Panc1 (cell line): ENCODE results near the gene SHANK1.
"Not testable (repeated sequence)": the region's sequence is repeated elsewhere in the genome, so short reads cannot be mapped to it uniquely, and the experiment has no call there.

Source experiments
- POLR2AphosphoS5 ChIP-seq: IDR thresholded peaks from 2 replicates; pipeline ENCODE4 v1.6.1; 2012; ENCODE audit warnings: mild to moderate bottlenecking, low read depth, low read length, moderate library complexity
- SIN3A ChIP-seq: IDR thresholded peaks from 2 replicates; pipeline ENCODE4 v1.6.1; 2012; ENCODE audit warnings: low read depth, mild to moderate bottlenecking, low read length, moderate library complexity, borderline replicate concordance; ENCODE audit not compliant: insufficient read depth
- TCF7L2 ChIP-seq: IDR thresholded peaks from 2 replicates; pipeline ENCODE4 v1.6.1; 2011; ENCODE audit warnings: mild to moderate bottlenecking, low read depth, low read length, inconsistent platforms
- TF ChIP-seq, protein P1 (sequence below): fragments of 450-650 bp; IDR thresholded peaks from 2 replicates; pipeline ENCODE4 v1.5.1; 2017; ENCODE audit warnings: mild to moderate bottlenecking
- TF ChIP-seq, protein P2 (sequence below), 2 experiments: IDR thresholded peaks; 2 replicates each; pipeline ENCODE4 v1.6.1; 2011 to 2012; ENCODE audit warnings: low read depth in 2 of 2, control low read depth in 1 of 2, low read length in 1 of 2, mild to moderate bottlenecking in 1 of 2, moderate library complexity in 1 of 2; ENCODE audit not compliant: insufficient read depth in 1 of 2

GRCh38 chr19:50763521-50763920, 43.9 kb upstream of the SHANK1 start:
- TF ChIP-seq, protein P1, sequence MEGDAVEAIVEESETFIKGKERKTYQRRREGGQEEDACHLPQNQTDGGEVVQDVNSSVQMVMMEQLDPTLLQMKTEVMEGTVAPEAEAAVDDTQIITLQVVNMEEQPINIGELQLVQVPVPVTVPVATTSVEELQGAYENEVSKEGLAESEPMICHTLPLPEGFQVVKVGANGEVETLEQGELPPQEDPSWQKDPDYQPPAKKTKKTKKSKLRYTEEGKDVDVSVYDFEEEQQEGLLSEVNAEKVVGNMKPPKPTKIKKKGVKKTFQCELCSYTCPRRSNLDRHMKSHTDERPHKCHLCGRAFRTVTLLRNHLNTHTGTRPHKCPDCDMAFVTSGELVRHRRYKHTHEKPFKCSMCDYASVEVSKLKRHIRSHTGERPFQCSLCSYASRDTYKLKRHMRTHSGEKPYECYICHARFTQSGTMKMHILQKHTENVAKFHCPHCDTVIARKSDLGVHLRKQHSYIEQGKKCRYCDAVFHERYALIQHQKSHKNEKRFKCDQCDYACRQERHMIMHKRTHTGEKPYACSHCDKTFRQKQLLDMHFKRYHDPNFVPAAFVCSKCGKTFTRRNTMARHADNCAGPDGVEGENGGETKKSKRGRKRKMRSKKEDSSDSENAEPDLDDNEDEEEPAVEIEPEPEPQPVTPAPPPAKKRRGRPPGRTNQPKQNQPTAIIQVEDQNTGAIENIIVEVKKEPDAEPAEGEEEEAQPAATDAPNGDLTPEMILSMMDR, result not testable (repeated sequence)
- TF ChIP-seq, protein P2, sequence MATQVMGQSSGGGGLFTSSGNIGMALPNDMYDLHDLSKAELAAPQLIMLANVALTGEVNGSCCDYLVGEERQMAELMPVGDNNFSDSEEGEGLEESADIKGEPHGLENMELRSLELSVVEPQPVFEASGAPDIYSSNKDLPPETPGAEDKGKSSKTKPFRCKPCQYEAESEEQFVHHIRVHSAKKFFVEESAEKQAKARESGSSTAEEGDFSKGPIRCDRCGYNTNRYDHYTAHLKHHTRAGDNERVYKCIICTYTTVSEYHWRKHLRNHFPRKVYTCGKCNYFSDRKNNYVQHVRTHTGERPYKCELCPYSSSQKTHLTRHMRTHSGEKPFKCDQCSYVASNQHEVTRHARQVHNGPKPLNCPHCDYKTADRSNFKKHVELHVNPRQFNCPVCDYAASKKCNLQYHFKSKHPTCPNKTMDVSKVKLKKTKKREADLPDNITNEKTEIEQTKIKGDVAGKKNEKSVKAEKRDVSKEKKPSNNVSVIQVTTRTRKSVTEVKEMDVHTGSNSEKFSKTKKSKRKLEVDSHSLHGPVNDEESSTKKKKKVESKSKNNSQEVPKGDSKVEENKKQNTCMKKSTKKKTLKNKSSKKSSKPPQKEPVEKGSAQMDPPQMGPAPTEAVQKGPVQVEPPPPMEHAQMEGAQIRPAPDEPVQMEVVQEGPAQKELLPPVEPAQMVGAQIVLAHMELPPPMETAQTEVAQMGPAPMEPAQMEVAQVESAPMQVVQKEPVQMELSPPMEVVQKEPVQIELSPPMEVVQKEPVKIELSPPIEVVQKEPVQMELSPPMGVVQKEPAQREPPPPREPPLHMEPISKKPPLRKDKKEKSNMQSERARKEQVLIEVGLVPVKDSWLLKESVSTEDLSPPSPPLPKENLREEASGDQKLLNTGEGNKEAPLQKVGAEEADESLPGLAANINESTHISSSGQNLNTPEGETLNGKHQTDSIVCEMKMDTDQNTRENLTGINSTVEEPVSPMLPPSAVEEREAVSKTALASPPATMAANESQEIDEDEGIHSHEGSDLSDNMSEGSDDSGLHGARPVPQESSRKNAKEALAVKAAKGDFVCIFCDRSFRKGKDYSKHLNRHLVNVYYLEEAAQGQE (IDR thresholded peaks at IDR 0.05; ENCODE audit: insufficient read depth in 1 of 2, low read depth in 2 of 2, low read length in 1 of 2), result not testable (repeated sequence)
- TF ChIP-seq POLR2AphosphoS5, SIN3A, TCF7L2: not testable (repeated sequence)
